ENCODE results near the gene TUBB. TPM values are rescaled to one million over a fixed set of nuclear protein-coding genes. Genes with fewer than 3 reads are reported as not detected.

Gene TUBB
- total RNA-seq, 1 experiment from 2014 or later, result 886 TPM

DNA sequence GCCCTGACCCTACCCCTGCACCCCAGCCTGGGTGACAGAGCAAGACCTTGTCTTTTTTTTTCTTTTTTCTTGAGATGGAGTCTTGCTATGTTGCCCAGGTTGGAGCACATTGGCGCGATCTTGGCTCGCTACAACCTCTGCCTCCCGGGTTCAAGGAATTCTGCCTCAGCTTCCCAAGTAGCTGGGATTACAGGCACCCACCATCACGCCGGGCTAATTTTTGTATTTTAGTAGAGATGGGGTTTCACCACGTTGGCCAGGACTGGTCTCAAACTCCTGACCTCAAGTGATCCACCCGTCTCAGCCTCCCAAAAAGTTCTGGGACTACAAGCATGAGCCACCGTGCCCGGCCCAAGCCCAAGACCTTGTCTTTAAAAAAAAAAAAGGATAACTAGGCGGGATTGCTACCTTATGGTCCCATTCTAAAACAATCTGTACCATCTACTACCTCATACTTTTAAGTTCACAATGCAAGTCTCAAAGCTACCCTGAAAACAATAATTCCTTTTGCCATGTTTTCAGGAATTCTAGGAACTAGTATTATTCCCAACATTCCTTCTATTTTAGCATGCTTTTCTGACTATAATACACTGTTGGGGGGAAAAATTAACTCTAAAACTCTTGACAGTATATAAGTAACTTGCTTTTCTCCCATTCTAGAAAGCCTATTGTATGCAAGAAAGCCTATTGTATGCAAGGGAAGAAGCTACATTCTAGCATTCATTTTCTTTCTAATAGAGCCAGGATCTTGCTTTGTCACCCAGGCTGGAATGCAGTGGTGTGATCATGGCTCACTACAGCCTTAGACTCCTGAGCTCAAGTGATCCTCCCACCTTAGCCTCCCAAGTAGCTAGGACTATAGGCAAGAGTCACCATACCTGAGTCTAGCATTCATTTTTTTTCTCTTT, 6.6 kb downstream of the TUBB start:
- Histone ChIP-seq H3K4me1 (ENCODE audit: control insufficient read depth in 1 of 2, insufficient read depth in 2 of 2, low read length in 2 of 2) (peaks cover 12 to 65% of the 10 kb centered on the region in 2 experiments), H3K27me3 (ENCODE audit: insufficient read depth, low read length) (no peaks in the 10 kb centered on the region), H3K36me3 (ENCODE audit: control insufficient read depth in 1 of 2, insufficient read depth in 2 of 2, low read length in 2 of 2) (peaks cover 26 to 43% of the 10 kb centered on the region in 2 experiments), H3K27ac (ENCODE audit: low read depth, low read length) (0 out of 2 replicates have a peak overlapping the region, but pooled peaks have one; percentile 9), H3K4me3 (replicated peaks in 1 of 2; ENCODE audit: low read depth in 1 of 2, low read length in 2 of 2) (no peak overlapping the region), H3K9ac (ENCODE audit: low read length) (no peak overlapping the region), H3K9me3 (ENCODE audit: control insufficient read depth in 1 of 2, insufficient read depth in 1 of 2, low read depth in 1 of 2, low read length in 2 of 2) (no peaks in the 10 kb centered on the region), H3K9me2 (ENCODE audit: insufficient read depth) (no peaks in the 10 kb centered on the region), H4K20me1 (ENCODE audit: insufficient read depth) (peaks cover 21% of the 10 kb centered on the region; the same call in 1 of the 2 replicates), H3K79me2 (ENCODE audit: insufficient read depth, low read length) (peaks cover 37% of the 10 kb centered on the region), H2AFZ (ENCODE audit: low read depth, low read length, poor library complexity, severe bottlenecking) (no peak overlapping the region), H3K4me2 (ENCODE audit: low read length) (no peak overlapping the region)
- intact Hi-C loops (cut with micrococcal nuclease), result no loop called here
- ATAC-seq (no peak), DNase-seq (ENCODE audit: low read depth, low spot score) (no peak)
- TF ChIP-seq POLR2AphosphoS5 (IDR thresholded peaks at IDR 0.05; ENCODE audit: low read depth, low read length) (peak; percentile 6; the same call in 1 of the 2 replicates), YY1 (IDR thresholded peaks at IDR 0.05; ENCODE audit: extremely low read depth, insufficient replicate concordance, low read depth, low read length) (no peak)
- no TSS peak for BruUV-seq (replicated peaks)
- ChIA-PET CTCF (interaction anchor here (1.0 to 2.5 kb wide), 4 partner anchors 48 to 361 kb away, joined by 3 to 11 read pairs (median 6); partner anchors contain the start of gene DHX16), RAD21 (ENCODE audit: low non-redundant PET in 1 of 2, low total read pairs in 2 of 2, uncharacterized antibody in 2 of 2, unreplicated experiment in 2 of 2) (no interaction called here), POLR2A (interaction anchor here (1.0 to 2.2 kb wide), 4 partner anchors 9 to 115 kb away, joined by 3 to 6 read pairs (median 4); partner anchors contain the start of gene MDC1)

DNA sequence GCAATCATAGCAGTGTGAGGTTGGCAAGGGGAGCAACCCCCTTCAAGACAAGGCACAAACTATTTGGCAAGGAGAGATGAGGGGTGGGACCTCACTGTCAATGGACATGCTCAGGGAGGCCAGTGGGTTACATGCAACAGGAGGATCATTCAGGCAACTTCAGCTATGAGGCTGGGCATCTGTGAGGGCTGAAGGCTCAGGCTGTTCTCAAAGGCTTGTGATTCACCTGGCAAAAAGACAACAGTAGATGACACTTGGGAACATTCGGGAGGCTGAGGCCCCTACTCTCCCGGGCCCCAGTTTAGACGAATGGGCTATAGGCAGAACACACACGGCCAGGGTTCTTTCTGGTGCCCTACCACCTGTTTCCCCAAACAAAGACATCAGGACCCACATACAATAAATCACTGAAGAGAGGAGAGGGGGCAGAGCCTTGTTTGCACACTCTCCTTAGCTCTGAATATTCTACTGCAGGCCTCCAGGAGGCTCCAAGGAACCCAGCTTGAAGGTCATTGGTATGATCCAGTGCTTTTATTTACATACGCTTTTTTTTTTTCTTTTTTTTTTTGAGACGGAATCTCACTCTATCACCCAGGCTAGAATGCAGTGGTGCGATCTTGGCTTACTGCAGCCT, 7.9 kb downstream of the TUBB start:
- intact Hi-C loops (cut with micrococcal nuclease), result no loop called here
- no peak for ATAC-seq

More for the DNA sequence above, 7.9 kb downstream of the TUBB start:
- Histone ChIP-seq H3K27me3 (ENCODE audit: insufficient read depth, low read length) (no peaks in the 10 kb centered on the region), H3K4me2 (ENCODE audit: low read length) (no peak overlapping the region), H3K4me1 (ENCODE audit: control insufficient read depth in 1 of 2, insufficient read depth in 2 of 2, low read length in 2 of 2) (peaks cover 12 to 57% of the 10 kb centered on the region in 2 experiments), H3K79me2 (ENCODE audit: insufficient read depth, low read length) (peaks cover 24% of the 10 kb centered on the region), H3K9me2 (ENCODE audit: insufficient read depth) (no peaks in the 10 kb centered on the region), H3K4me3 (replicated peaks in 1 of 2; ENCODE audit: low read depth in 1 of 2, low read length in 2 of 2) (no peak overlapping the region), H3K9me3 (ENCODE audit: control insufficient read depth in 1 of 2, insufficient read depth in 1 of 2, low read depth in 1 of 2, low read length in 2 of 2) (no peaks in the 10 kb centered on the region), H3K36me3 (ENCODE audit: control insufficient read depth in 1 of 2, insufficient read depth in 2 of 2, low read length in 2 of 2) (peaks cover 22 to 31% of the 10 kb centered on the region in 2 experiments), H3K9ac (ENCODE audit: low read length) (no peak overlapping the region), H4K20me1 (ENCODE audit: insufficient read depth) (peaks cover 17% of the 10 kb centered on the region; the same call in 1 of the 2 replicates), H2AFZ (ENCODE audit: low read depth, low read length, poor library complexity, severe bottlenecking) (no peak overlapping the region), H3K27ac (ENCODE audit: low read depth, low read length) (peak overlapping the region; percentile 21; the same call in 1 of the 2 replicates)
- no peak for DNase-seq (ENCODE audit: low read depth, low spot score)
- POLR2A ChIA-PET, result interaction anchor here (1.0 to 2.2 kb wide), 4 partner anchors 10 to 113 kb away, joined by 3 to 6 read pairs (median 4); partner anchors contain the start of genes IER3 and MDC1
- RAD21 ChIA-PET (ENCODE audit: low non-redundant PET in 1 of 2, low total read pairs in 2 of 2, uncharacterized antibody in 2 of 2, unreplicated experiment in 2 of 2), result interaction anchor here in 1 of 2 experiments (0.7 to 1.2 kb wide), 2 partner anchors 49 to 156 kb away, joined by 3 read pairs; no protein-coding TSS in a partner anchor
- CTCF ChIA-PET, result interaction anchor here (0.7 to 2.5 kb wide), 8 partner anchors 46 to 359 kb away, joined by 3 to 8 read pairs (median 3); no protein-coding TSS in a partner anchor
- no TSS peak for BruUV-seq (replicated peaks)
- TF ChIP-seq, protein P1, sequence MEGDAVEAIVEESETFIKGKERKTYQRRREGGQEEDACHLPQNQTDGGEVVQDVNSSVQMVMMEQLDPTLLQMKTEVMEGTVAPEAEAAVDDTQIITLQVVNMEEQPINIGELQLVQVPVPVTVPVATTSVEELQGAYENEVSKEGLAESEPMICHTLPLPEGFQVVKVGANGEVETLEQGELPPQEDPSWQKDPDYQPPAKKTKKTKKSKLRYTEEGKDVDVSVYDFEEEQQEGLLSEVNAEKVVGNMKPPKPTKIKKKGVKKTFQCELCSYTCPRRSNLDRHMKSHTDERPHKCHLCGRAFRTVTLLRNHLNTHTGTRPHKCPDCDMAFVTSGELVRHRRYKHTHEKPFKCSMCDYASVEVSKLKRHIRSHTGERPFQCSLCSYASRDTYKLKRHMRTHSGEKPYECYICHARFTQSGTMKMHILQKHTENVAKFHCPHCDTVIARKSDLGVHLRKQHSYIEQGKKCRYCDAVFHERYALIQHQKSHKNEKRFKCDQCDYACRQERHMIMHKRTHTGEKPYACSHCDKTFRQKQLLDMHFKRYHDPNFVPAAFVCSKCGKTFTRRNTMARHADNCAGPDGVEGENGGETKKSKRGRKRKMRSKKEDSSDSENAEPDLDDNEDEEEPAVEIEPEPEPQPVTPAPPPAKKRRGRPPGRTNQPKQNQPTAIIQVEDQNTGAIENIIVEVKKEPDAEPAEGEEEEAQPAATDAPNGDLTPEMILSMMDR (IDR thresholded peaks at IDR 0.05 in 2 of 3, conservative IDR thresholded peaks at IDR 0.05 in 1 of 3; ENCODE audit: borderline replicate concordance in 1 of 3, insufficient read depth in 1 of 3, low read depth in 2 of 3, low read length in 2 of 3), result peak in 2 of 3 experiments; percentile 14 to 18; a peak in 1 of 6 replicates
- TF ChIP-seq CBX3 (IDR thresholded peaks at IDR 0.05; ENCODE audit: low read depth), result no peak

All from HCT116 (cell line).